ENCODE data around the gene DDX10. TPM values are rescaled to one million over a fixed set of nuclear protein-coding genes. Genes with fewer than 3 reads are reported as not detected.

The DDX10 gene
- total and polyA plus RNA-seq, 4 donors = 8.0 to 11.8 (median 9.0) TPM

DNA sequence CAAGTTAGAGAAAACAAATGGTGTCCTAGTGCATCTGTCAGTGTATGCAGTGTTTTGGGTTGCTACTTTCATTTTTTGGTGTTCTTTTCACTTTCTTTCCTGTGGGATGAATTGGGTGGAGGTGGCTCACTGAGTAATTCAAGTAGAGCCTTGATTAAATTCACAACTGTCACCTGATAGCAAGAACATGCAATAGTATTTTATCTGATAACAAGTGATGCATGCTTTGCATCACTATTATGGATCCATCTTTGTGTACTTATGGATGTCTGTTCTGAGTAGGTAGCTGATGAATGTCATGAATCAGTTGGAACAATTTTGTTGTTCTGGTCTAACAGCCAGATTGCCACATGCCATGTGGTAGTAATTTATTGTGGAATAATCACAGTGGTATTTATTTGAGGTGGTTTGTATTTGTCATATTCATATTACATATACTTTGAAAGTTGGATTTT is 87.5 kb downstream of the DDX10 start (continued):
- TF ChIP-seq, protein P1, sequence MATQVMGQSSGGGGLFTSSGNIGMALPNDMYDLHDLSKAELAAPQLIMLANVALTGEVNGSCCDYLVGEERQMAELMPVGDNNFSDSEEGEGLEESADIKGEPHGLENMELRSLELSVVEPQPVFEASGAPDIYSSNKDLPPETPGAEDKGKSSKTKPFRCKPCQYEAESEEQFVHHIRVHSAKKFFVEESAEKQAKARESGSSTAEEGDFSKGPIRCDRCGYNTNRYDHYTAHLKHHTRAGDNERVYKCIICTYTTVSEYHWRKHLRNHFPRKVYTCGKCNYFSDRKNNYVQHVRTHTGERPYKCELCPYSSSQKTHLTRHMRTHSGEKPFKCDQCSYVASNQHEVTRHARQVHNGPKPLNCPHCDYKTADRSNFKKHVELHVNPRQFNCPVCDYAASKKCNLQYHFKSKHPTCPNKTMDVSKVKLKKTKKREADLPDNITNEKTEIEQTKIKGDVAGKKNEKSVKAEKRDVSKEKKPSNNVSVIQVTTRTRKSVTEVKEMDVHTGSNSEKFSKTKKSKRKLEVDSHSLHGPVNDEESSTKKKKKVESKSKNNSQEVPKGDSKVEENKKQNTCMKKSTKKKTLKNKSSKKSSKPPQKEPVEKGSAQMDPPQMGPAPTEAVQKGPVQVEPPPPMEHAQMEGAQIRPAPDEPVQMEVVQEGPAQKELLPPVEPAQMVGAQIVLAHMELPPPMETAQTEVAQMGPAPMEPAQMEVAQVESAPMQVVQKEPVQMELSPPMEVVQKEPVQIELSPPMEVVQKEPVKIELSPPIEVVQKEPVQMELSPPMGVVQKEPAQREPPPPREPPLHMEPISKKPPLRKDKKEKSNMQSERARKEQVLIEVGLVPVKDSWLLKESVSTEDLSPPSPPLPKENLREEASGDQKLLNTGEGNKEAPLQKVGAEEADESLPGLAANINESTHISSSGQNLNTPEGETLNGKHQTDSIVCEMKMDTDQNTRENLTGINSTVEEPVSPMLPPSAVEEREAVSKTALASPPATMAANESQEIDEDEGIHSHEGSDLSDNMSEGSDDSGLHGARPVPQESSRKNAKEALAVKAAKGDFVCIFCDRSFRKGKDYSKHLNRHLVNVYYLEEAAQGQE (IDR thresholded peaks at IDR 0.05) = no peak

DNA sequence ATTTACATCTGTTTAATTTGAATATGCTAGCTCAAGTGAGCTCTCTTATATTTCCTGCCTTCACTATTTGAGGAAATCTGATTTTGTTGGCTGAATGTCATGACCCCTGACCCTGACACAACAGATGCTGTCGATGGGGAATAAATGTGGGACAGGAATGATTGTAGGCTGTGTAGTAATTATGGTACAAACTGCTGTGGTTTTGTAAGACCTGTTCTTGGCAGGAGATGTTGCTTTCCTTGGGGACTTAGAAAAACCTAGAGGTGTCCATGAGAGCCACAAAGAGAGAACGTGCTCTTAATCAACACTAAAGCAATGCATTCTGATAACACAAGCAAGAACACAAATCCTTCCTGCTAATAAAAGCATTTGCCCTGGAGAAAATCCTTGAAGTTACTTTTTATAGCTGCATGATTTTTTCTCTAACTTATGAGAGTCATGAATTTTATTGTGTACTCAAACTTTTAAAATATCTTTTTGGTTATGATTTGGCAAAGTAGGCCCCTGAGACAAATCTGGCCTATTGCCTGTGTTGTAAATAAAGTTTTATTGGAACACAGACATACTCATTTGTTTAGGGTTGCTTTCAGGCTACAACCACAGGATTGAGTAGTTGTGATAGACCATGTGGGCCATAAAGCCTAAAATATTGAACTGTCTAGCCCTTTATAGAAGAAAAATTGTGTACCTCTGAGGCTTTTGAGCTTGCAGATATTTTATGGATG is 90.2 kb downstream of the DDX10 start:
- TF ChIP-seq EGR1 (IDR thresholded peaks at IDR 0.05; ENCODE audit: low read depth in 2 of 2) = no peak
- TF ChIP-seq YY1 (IDR thresholded peaks at IDR 0.05) = no peak
- TF ChIP-seq, protein P2, sequence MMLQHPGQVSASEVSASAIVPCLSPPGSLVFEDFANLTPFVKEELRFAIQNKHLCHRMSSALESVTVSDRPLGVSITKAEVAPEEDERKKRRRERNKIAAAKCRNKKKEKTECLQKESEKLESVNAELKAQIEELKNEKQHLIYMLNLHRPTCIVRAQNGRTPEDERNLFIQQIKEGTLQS (IDR thresholded peaks at IDR 0.05) = no peak
- TF ChIP-seq FOXA2 (IDR thresholded peaks at IDR 0.05) = no peak
- no peak for TF ChIP-seq RAD21 (IDR thresholded peaks at IDR 0.05)
- no peak for TF ChIP-seq FOXA1 (IDR thresholded peaks at IDR 0.05)
- TF ChIP-seq MAX (IDR thresholded peaks at IDR 0.05) = no peak
- no peak for TF ChIP-seq SP1 (IDR thresholded peaks at IDR 0.05)
- TF ChIP-seq GABPA (IDR thresholded peaks at IDR 0.05 in 1 of 2, conservative IDR thresholded peaks at IDR 0.05 in 1 of 2) = no peak

DNA sequence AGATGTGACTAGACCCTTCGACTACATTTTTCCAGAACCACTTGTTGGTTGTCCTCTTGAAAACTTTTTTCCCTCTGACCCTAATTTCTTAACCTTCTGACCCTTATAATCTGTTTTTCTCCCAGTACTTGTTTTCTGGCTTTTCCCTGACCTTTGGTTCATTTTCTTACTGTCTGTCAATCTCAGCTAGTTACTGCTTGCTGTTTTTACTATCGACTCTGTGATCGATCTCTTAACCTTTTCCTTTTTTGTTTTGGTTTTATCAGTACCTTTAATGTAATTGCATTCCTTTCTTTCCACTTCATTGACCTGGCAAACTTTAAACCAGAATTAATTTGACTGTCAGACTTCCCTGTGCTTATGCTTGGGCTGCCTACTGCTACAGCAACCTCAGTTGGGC is 92.8 kb downstream of the DDX10 start:
- no peak for DNase-seq (ENCODE audit: low spot score)
- no peaks in the 10 kb centered on the region for H3K27me3 ChIP-seq (ENCODE audit: control insufficient read depth in 4 of 4, insufficient read depth in 4 of 4, low read length in 3 of 4)
- H3K36me3 ChIP-seq (ENCODE audit: control insufficient read depth in 4 of 4, insufficient read depth in 3 of 4, low read depth in 1 of 4, low read length in 3 of 4) = no peaks in the 10 kb centered on the region
- no peak overlapping the region for H3K9ac ChIP-seq (ENCODE audit: low read depth in 1 of 2, low read length in 2 of 2)
- H3K27ac ChIP-seq (ENCODE audit: low read depth in 1 of 2, low read length in 2 of 2) = no peak overlapping the region
- TF ChIP-seq RXRA (IDR thresholded peaks at IDR 0.05) = peak in 1 of 2 donors; percentile 24
- TF ChIP-seq HNF4A (conservative IDR thresholded peaks at IDR 0.05) = peak in 1 of 2 donors; percentile 10
- TF ChIP-seq, protein P2 (IDR thresholded peaks at IDR 0.05) = no peak
- TF ChIP-seq MAX (IDR thresholded peaks at IDR 0.05) = no peak
- TF ChIP-seq RAD21 (IDR thresholded peaks at IDR 0.05) = no peak
- H3K4me3 ChIP-seq (ENCODE audit: low read depth in 1 of 3, low read length in 3 of 3) = no peak overlapping the region
- no peaks in the 10 kb centered on the region for H3K9me3 ChIP-seq (ENCODE audit: control insufficient read depth in 4 of 4, low read length in 3 of 4)
- 43% methylated on average over 3 of the region's 3 CpGs for whole genome bisulfite sequencing
- peaks cover 0 to 3% (median 0%) of the 10 kb centered on the region in 4 donors for H3K4me1 ChIP-seq (ENCODE audit: control insufficient read depth in 4 of 4, insufficient read depth in 4 of 4, low read length in 3 of 4)

More for the DNA sequence above, 90.2 kb downstream of the DDX10 start:
- Histone ChIP-seq H3K4me3 (ENCODE audit: low read depth in 1 of 3, low read length in 3 of 3) (no peak overlapping the region), H3K9me3 (ENCODE audit: control insufficient read depth in 4 of 4, low read length in 3 of 4) (no peaks in the 10 kb centered on the region), H3K27ac (ENCODE audit: low read depth in 1 of 2, low read length in 2 of 2) (no peak overlapping the region), H3K9ac (ENCODE audit: low read depth in 1 of 2, low read length in 2 of 2) (no peak overlapping the region), H3K36me3 (ENCODE audit: control insufficient read depth in 4 of 4, insufficient read depth in 3 of 4, low read depth in 1 of 4, low read length in 3 of 4) (no peaks in the 10 kb centered on the region), H3K4me1 (ENCODE audit: control insufficient read depth in 4 of 4, insufficient read depth in 4 of 4, low read length in 3 of 4) (peaks cover 0 to 3% (median 0%) of the 10 kb centered on the region in 4 donors), H3K27me3 (ENCODE audit: control insufficient read depth in 4 of 4, insufficient read depth in 4 of 4, low read length in 3 of 4) (no peaks in the 10 kb centered on the region)
- 39% methylated on average over 2 of the region's 2 CpGs for WGBS
- DNase-seq (ENCODE audit: low spot score) = no peak
